H9 (cell line): Measurements from ENCODE around the gene CEP83. TPM values are rescaled to one million over a fixed set of nuclear protein-coding genes. Genes with fewer than 3 reads are reported as not detected.

Experiments used
- DNase-seq: peaks from one replicate; pipeline ENCODE4 v3.0.0-alpha.2; 2017
- H2AFZ ChIP-seq: one replicate; pipeline ENCODE4 v1.6.1; 2013; ENCODE audit warnings: mild to moderate bottlenecking, low read length, control low read depth, moderate library complexity
- H2AK5ac ChIP-seq: 2 replicates; pipeline ENCODE4 v1.6.1; 2013; ENCODE audit warnings: low read length, control low read depth, mixed read lengths; ENCODE audit not compliant: insufficient read length
- H2BK120ac ChIP-seq: one replicate; pipeline ENCODE4 v1.6.1; 2013; ENCODE audit warnings: low read depth, mild to moderate bottlenecking, low read length, control low read depth, inconsistent platforms; ENCODE audit not compliant: poor library complexity, severe bottlenecking
- H2BK12ac ChIP-seq: 2 replicates; pipeline ENCODE4 v1.6.1; 2013; ENCODE audit warnings: low read length, control low read depth, mixed read lengths, low read depth; ENCODE audit not compliant: insufficient read length
- H2BK15ac ChIP-seq: 2 replicates; pipeline ENCODE4 v1.6.1; 2013; ENCODE audit warnings: low read depth, low read length, control low read depth
- H2BK20ac ChIP-seq: one replicate; pipeline ENCODE4 v1.6.1; 2013; ENCODE audit warnings: low read depth, mild to moderate bottlenecking, low read length, control low read depth, inconsistent platforms; ENCODE audit not compliant: poor library complexity, severe bottlenecking
- H2BK5ac ChIP-seq: 2 replicates; pipeline ENCODE4 v1.6.1; 2013; ENCODE audit warnings: low read length, control low read depth, mixed read lengths; ENCODE audit not compliant: insufficient read length
- H3K14ac ChIP-seq: 2 replicates; pipeline ENCODE4 v1.6.1; 2013; ENCODE audit warnings: low read length, control low read depth; ENCODE audit not compliant: insufficient read depth
- H3K18ac ChIP-seq: 2 replicates; pipeline ENCODE4 v1.6.1; 2013; ENCODE audit warnings: low read depth, mild to moderate bottlenecking, mixed read lengths, low read length, control low read depth; ENCODE audit not compliant: insufficient read length
- H3K23ac ChIP-seq: 2 replicates; pipeline ENCODE4 v1.6.1; 2013; ENCODE audit warnings: low read length, control low read depth, mixed read lengths, low read depth; ENCODE audit not compliant: insufficient read length
- H3K23me2 ChIP-seq: 2 replicates; pipeline ENCODE4 v1.6.1; 2013; ENCODE audit warnings: low read depth, mild to moderate bottlenecking, mixed read lengths, low read length, control low read depth; ENCODE audit not compliant: insufficient read length, poor library complexity, severe bottlenecking
- H3K27ac ChIP-seq: 2 replicates; pipeline ENCODE4 v1.5.1; 2013; ENCODE audit warnings: low read length, control low read depth, mixed read lengths, low read depth; ENCODE audit not compliant: insufficient read length
- H3K27me3 ChIP-seq: 2 replicates; pipeline ENCODE4 v1.6.1; 2013; ENCODE audit warnings: low read length, control low read depth, inconsistent platforms; ENCODE audit not compliant: insufficient read depth
- H3K4ac ChIP-seq: 2 replicates; pipeline ENCODE4 v1.6.1; 2013; ENCODE audit warnings: low read depth, mild to moderate bottlenecking, control low read depth, inconsistent platforms, low read length, moderate library complexity
- H3K4me1 ChIP-seq: 2 replicates; pipeline ENCODE4 v1.6.1; 2013; ENCODE audit warnings: low read length, control low read depth, inconsistent platforms; ENCODE audit not compliant: insufficient read depth
- H3K4me2 ChIP-seq: 2 replicates; pipeline ENCODE4 v1.6.1; 2013; ENCODE audit warnings: low read length, control low read depth, mixed read lengths; ENCODE audit not compliant: insufficient read length, insufficient read depth
- H3K56ac ChIP-seq: 2 replicates; pipeline ENCODE4 v1.6.1; 2013; ENCODE audit warnings: low read depth, mild to moderate bottlenecking, mixed read lengths, low read length, control low read depth; ENCODE audit not compliant: insufficient read length
- H3K79me1 ChIP-seq: 2 replicates; pipeline ENCODE4 v1.6.1; 2013; ENCODE audit warnings: low read depth, mild to moderate bottlenecking, moderate library complexity, low read length, control low read depth, inconsistent platforms; ENCODE audit not compliant: insufficient read depth, poor library complexity, severe bottlenecking
- H3K79me2 ChIP-seq: 2 replicates; pipeline ENCODE4 v1.6.1; 2013; ENCODE audit warnings: low read length, control low read depth, inconsistent platforms; ENCODE audit not compliant: insufficient read depth
- H3K9ac ChIP-seq: 2 replicates; pipeline ENCODE4 v1.6.1; 2013; ENCODE audit warnings: low read length, control low read depth, mixed read lengths; ENCODE audit not compliant: insufficient read length; ENCODE audit errors: extremely low read depth
- H3K9me3 ChIP-seq: one replicate; pipeline ENCODE4 v1.6.1; 2013; ENCODE audit warnings: low read depth, low read length, inconsistent platforms; ENCODE audit not compliant: control insufficient read depth
- H3T11ph ChIP-seq: one replicate; pipeline ENCODE4 v1.6.1; 2013; ENCODE audit warnings: mild to moderate bottlenecking, low read length, control low read depth, inconsistent platforms
- H4K20me1 ChIP-seq: one replicate; pipeline ENCODE4 v1.6.1; 2013; ENCODE audit not compliant: control insufficient read depth, insufficient read length, insufficient read depth
- H4K5ac ChIP-seq: 2 replicates; pipeline ENCODE4 v1.6.1; 2013; ENCODE audit warnings: low read depth, mild to moderate bottlenecking, mixed read lengths, low read length, control low read depth; ENCODE audit not compliant: insufficient read length
- H4K8ac ChIP-seq: replicated peaks from 2 replicates; pipeline ENCODE4 v1.6.1; 2013; ENCODE audit warnings: low read length, control low read depth, mixed read lengths, low read depth; ENCODE audit not compliant: insufficient read length
- H4K91ac ChIP-seq: 2 replicates; pipeline ENCODE4 v1.6.1; 2013; ENCODE audit warnings: low read depth, mild to moderate bottlenecking, moderate library complexity, mixed read lengths, low read length, control low read depth; ENCODE audit not compliant: insufficient read length
- H3K27ac Mint-ChIP-seq, 3 experiments: 2 replicates in 2 of 3; 3 replicates in 1 of 3; pipeline ENCODE4 v1.8.0; 2020 to 2021; ENCODE audit warnings: mixed read lengths in 3 of 3, mild to moderate bottlenecking in 1 of 3, moderate library complexity in 1 of 3
- H3K27me3 Mint-ChIP-seq: 2 replicates; pipeline ENCODE4 v1.8.0; 2021; ENCODE audit warnings: low read depth, mild to moderate bottlenecking, moderate library complexity, mixed read lengths
- H3K36me3 Mint-ChIP-seq, 3 experiments: 2 replicates in 2 of 3; 3 replicates in 1 of 3; pipeline ENCODE4 v1.8.0; 2020 to 2021; ENCODE audit warnings: low read depth in 3 of 3, mixed read lengths in 3 of 3; ENCODE audit not compliant: insufficient read depth in 1 of 3
- H3K4me1 Mint-ChIP-seq, 2 experiments: 2 replicates each; pipeline ENCODE4 v1.8.0; 2020; ENCODE audit warnings: mixed read lengths in 2 of 2
- H3K4me3 Mint-ChIP-seq, 2 experiments: 2 replicates in 1 of 2; 3 replicates in 1 of 2; pipeline ENCODE4 v1.8.0; 2020 to 2021; ENCODE audit warnings: mild to moderate bottlenecking in 2 of 2, mixed read lengths in 2 of 2, moderate library complexity in 1 of 2
- H3K9me3 Mint-ChIP-seq, 2 experiments: 2 replicates in 1 of 2; 3 replicates in 1 of 2; pipeline ENCODE4 v1.8.0; 2020; ENCODE audit warnings: mild to moderate bottlenecking in 2 of 2, mixed read lengths in 2 of 2, moderate library complexity in 1 of 2
- CTCF ChIP-seq: fragments of 200-600 bp; sonication (generic); conservative IDR thresholded peaks from 3 replicates; pipeline ENCODE4 v1.8.0; 2021; ENCODE audit warnings: antibody characterized with exemption, mild to moderate bottlenecking
- WGBS: extraction: QIAGEN DNeasy Blood & Tissue Kit; methylation state at CpG from one replicate; pipeline ENCODE4 v1.1.7; 2013; ENCODE audit warnings: missing lambda C conversion rate, low lambda C conversion rate, mixed read lengths; ENCODE audit not compliant: insufficient read length; ENCODE audit errors: extremely low coverage; 5-methylcytosine and 5-hydroxymethylcytosine counted together
- total RNA-seq: library from RNA; stranded (reverse); gene quantifications from 2 replicates; pipeline ENCODE4 v1.2.1, GENCODE V29; 2021

The CEP83 gene
- total RNA-seq, 1 experiment from 2014 or later: 26.5 TPM

DNA sequence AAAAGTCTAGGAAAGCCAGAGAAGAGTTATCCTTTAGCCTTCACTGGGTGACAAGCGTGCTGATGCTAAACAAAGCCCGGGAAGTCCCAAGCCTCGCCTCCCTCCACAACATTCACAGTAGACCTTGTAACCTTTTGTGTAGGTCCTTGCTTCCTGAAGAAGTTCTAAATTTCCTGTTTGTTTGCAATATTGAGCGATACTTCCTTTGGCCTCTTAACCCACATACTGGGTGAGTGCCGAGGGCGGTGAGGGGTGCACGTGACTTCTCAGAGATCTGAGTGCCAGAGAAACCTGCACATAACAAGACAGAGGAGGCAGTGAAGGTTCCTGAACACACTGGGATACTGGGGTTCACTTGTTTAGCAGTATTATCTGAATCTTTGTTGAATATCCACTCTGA lies 177.0 kb downstream of the CEP83 start:
- no peak for DNase-seq
- no peak overlapping the region for H4K91ac ChIP-seq

More for the DNA sequence above, 177.0 kb downstream of the CEP83 start:
- no peaks in the 10 kb centered on the region for H3K9me3 Mint-ChIP-seq
- no peak overlapping the region for H2BK5ac ChIP-seq
- H3K23ac ChIP-seq: no peak overlapping the region
- WGBS: no CpG with 5 or more reads among the region's 7 CpGs
- TF ChIP-seq CTCF: no peak
- H2BK120ac ChIP-seq: no peak overlapping the region
- H4K20me1 ChIP-seq: no peaks in the 10 kb centered on the region
- no peak overlapping the region for H3K27ac ChIP-seq
- no peak overlapping the region for H3K4ac ChIP-seq
- H2BK20ac ChIP-seq: no peak overlapping the region
- no peak overlapping the region for H3K9ac ChIP-seq
- no peak overlapping the region for H3T11ph ChIP-seq
- H3K27ac Mint-ChIP-seq: no peak overlapping the region
- no peak overlapping the region for H3K4me2 ChIP-seq
- H4K5ac ChIP-seq: no peak overlapping the region
- no peaks in the 10 kb centered on the region for H3K79me1 ChIP-seq
- no peaks in the 10 kb centered on the region for H3K79me2 ChIP-seq
- no peak overlapping the region for H4K8ac ChIP-seq
- no peak overlapping the region for H3K4me3 Mint-ChIP-seq
- no peaks in the 10 kb centered on the region for H3K23me2 ChIP-seq
- H3K56ac ChIP-seq: no peak overlapping the region
- H3K27me3 ChIP-seq: no peaks in the 10 kb centered on the region
- no peak overlapping the region for H2AFZ ChIP-seq
- peaks cover 9% of the 10 kb centered on the region; the same call in 1 of the 2 replicates for H3K4me1 ChIP-seq
- no peak overlapping the region for H2BK12ac ChIP-seq
- no peaks in the 10 kb centered on the region for H3K9me3 ChIP-seq
- no peaks in the 10 kb centered on the region; the same call in none of the 2 replicates for H3K27me3 Mint-ChIP-seq
- no peak overlapping the region for H3K18ac ChIP-seq
- no peak overlapping the region for H2AK5ac ChIP-seq
- no peak overlapping the region for H3K14ac ChIP-seq
- peaks cover 25 to 33% of the 10 kb centered on the region in 2 experiments for H3K4me1 Mint-ChIP-seq
- no peak overlapping the region for H2BK15ac ChIP-seq
- no peaks in the 10 kb centered on the region; a peak in 1 of 7 replicates for H3K36me3 Mint-ChIP-seq
